Measurements from ENCODE around the gene ZFPL1.

ZFPL1 gene

DNA sequence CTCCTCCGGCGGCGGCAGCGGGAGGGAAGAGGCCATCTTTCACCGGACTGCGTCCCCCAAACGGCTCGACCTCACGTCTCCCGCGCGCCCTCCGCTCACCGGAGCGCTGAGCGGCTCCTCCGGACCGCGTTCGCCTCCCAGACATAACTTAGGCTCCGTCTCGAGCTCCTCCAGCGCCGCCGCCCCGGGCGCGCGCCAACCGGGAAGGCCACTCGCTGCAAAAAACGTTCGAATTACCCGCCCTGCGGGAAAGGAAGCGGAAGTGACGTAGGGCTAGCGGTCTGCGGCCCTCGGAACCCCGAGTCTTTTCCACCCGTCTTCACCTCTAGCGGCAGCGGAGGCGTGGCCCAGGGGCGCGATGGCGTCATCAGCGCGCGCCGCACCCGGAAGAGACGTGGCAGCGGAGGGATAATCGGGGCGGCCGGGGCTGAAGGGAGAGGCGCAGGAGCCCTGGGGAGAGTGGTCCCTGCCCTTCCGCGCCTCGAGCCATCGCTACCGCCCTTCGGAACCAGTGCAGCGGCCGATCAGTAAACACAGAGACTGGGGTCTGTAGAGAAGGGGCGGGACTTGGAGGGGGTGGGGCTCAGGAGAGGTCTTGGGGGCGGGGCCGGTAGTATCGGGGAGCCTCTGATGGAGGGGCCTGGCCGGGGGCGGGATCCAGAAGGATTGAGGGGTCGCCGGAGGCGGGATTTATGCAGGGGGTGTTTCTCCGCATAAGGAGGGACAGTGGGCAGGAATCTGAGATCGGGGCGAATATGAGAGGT, at the start of gene ZFPL1, which contains the start of gene CDCA5:
Gene ZFPL1 (plus strand): TSS at position 389 of the 764 bp plus-strand sequence. CDS start 477 bp downstream, outside the sequence.
Gene CDCA5 (minus strand): TSS at position 207 of the 764 bp plus-strand sequence. CDS start 62 bp downstream, at position 145.
- DNase-seq (ENCODE audit: low read depth in 2 of 2): peak; percentile 94 to 96

DNA sequence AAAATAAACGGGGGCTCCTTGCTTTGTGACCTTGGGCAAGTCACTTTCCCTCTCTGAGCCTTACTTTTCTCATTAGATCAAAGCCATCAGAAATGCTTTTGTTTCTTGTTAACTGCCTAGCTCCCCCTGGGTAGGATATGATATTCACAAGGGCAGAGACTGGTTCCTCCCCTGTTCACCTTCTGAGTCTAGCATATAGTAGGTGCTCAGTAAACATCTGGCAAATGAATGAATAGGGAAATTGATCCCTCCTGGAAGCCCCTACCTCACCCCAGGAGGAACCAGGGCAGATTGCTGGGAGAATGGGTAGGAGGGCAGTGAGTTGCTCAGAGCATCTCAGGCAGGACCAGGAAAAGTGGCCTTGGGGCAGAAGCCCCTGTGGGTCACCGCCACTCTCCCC, 49.6 kb upstream of the ZFPL1 start:
- DNase-seq (ENCODE audit: low read depth in 2 of 2): no peak

DNA sequence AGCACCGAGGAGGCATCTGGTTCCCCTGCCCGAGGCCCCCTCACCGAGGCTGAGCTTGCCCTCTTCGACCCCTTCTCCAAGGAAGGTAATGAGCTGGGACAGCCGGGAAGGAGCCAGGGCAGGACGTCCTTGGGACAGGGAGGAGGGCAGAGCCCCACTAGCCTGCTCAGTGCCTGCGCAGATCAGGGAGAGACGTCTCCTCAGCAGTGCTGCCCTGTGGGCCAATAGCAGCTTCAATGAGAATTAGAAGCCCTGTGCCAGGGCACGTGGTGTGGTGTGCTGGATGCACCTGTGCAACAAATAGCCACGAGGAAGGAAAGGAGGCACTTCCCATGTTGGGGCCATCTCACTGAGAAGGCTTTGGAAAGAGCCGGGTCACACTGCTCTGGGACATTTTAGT, 48.4 kb upstream of the ZFPL1 start:
- no peak for DNase-seq (ENCODE audit: low read depth in 2 of 2)

DNA sequence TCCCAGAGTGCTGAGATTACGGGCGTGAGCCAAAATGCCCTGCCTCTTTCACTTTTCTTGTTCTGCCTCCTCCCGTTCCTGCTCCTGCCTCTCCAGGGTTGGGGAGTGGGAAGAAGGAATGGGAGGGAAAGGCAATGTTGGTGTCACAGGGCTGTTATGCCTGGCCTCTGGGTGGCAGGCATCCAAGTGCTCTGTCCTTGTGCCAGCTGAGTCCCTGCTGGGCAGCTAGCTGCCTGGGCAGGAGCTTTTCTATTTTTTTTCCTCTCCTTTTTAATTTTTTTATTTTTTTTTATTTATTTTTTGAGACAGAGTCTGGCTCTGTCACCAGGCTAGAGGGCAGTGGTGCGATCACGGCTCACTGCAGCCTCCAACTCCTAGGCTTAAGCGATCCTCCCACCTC, 47.1 kb upstream of the ZFPL1 start:
- DNase-seq (ENCODE audit: low read depth in 2 of 2): no peak

DNA sequence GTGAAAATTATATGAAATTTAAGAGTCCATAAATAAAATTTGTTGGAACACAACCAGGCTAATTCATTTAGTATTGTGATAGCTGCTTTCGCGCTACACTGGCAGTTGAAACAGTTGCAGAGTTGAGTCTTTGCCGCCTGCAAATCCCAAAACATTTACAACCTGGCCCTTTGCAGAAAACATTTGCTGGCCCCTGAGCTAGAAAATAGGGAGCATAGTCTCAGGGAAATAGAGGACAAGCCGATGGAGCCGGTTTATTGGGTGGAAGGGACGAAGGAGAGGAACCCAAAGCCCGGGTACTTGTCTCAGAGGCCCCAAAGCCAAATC, 43.5 kb upstream of the ZFPL1 start:
- no peak for DNase-seq (ENCODE audit: low read depth in 2 of 2)

DNA sequence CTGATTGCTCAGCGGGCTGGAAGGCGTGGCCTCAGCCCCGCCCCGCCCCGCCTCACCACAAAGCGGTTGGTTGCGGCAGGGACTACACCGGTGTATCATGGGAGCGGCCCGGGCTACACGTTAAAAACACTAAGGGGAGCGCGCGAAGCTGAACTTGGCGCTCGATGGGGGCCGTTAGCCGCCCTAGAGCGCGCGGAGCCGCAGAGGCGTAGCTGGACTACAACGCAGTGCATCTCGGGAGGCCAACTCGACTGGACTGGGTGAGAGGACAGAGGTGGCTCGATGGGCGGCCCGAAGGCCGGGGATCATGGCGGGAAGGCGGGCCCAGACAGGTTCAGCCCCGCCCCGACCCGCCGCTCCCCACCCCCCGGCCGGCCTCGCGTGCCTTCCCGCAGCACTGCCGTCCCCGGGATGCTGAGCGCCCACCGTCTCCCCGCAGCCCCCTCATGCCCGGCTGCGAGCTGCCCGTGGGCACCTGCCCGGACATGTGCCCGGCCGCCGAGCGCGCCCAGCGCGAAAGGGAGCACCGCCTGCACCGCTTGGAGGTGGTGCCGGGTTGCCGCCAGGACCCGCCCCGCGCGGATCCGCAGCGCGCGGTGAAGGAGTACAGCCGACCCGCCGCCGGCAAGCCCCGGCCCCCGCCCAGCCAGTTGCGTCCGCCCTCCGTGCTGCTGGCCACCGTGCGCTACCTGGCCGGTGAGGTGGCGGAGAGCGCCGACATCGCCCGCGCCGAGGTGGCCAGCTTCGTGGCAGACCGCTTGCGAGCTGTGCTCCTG, 43.0 kb upstream of the ZFPL1 start, which contains the start of gene SAC3D1:
Gene SAC3D1 (plus strand): TSS at position 364 of the 776 bp plus-strand sequence. CDS start 83 bp downstream, at position 447.
- DNase-seq (ENCODE audit: low read depth in 2 of 2): peak; percentile 89

DNA sequence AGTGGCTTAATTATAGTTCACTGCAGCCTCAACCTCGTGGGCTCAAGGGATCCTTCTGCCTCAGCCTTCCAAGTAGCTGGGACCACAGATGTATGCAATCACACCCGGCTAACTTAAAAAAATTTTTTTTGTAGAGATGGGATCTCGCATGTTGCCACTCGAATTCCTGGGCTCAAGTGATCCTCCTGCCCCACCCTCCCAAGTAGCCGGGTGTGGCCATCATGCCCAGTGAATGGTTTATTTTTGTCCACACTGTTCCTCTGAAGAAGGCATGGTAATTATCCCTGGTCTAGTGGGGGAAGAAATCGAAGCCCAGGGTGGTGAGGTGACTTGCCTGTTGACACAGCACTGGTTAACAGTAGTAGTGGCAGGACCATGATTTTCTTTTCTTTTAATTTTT, 41.1 kb upstream of the ZFPL1 start:
- DNase-seq (ENCODE audit: low read depth in 2 of 2): no peak

DNA sequence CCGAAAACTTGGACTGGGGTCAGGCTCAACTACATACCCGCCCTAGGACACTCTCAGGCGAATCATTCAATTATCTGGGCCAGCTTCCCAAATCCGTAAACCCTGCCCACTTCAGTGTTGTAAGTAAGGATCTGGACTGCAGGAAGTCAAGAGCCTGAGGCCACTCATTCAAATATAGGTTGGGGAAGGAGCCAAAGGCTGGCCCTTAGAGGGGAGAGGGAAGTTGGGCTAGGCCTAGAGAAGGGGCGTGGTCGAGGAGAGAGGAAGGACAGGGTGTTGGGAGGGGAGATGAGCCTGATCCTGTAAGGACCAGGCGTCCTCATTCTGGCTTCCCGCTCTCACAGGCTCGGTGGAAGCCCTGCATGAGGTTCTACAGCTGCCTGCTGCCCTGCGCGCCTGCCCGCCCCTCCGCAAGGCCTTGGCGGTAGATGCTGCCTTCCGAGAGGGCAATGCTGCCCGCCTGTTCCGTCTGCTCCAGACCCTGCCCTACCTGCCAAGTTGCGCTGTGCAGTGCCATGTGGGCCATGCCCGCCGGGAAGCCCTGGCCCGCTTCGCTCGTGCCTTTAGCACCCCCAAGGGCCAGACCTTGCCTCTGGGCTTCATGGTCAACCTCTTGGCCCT, 40.0 kb upstream of the ZFPL1 start:
- no peak for DNase-seq (ENCODE audit: low read depth in 2 of 2)

DNA sequence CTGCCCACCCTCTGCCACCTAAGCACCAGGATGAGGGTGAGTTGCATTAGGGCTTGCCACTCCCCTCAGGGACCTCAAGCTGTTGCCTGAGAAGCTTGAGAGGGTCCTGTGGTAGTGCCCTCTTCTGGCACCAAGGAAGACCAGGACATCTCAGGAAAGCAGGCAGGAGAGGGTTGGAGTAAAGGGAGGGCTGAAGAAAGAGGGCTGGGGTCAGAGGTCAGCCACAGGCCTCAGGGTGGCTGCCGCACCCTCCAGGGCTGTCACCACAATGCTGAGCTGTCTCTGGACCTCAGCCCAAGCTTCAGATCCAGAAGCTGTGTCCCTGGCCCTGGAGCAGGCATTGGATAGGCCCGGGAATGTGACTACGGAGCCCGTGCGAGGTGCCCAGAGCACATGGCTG, 39.0 kb upstream of the ZFPL1 start:
- no peak for DNase-seq (ENCODE audit: low read depth in 2 of 2)

DNA sequence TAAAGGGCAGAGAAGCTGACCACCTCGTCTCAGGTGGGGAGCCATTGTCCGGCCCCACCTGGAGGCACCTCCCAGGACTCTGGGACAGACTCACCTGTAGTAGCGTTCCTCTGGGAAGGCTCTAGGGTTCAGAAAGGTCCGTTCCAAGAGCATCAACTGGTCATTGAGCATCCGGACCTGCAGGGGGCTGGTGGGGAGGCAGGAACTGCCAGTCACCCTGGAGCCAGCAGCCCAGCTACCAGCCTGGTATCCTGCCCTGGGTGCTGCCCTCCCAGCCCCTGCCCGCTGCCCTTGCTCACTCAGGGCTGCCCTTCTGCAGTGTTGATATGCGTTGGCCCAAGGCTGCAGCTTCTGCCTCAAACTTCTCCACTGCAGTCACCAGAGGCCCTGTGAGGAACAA, 38.3 kb upstream of the ZFPL1 start:
- DNase-seq (ENCODE audit: low read depth in 2 of 2): no peak

DNA sequence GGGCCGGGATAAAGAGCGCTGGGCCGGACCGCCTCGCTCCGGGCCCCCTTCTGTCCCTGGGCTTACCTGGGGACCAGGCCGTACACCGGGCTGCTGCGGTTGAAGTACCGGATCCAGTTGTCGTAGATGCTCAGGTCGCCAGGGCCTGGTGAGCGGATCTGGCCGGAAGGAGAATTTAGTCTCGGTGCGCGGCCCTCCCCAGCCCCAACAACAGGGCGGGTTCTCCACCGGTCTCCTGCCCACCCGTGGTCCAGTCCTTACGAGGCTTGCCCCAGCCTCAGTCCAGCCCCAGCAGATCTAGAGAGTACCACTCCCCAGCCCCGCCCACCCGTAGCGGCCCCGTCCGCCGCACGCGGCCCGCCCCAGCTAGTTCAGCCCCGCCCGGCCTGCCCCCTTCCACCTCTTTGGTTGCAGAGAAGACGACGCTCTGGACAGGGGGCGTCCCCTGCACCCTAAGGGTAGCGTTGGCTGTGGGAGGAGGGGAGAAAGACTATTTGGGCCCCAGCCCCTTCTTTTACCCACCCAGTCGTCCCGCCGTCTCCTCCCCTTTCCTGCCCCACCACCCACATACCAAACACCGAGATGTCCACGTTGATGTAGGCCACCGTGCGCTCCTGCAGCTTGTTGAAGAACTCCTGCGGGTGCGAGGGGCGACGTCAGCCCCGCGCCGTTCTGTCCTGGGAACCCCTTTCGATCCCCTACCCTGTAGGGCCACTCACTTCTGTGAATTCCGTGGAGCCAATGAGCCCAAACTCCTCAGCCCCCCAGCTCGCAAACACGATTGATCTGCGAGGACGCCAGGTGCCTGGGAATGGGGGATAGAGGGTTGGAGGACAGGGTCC, 36.2 kb upstream of the ZFPL1 start:
- DNase-seq (ENCODE audit: low read depth in 2 of 2): peak in 1 of 2 donors; percentile 1

DNA sequence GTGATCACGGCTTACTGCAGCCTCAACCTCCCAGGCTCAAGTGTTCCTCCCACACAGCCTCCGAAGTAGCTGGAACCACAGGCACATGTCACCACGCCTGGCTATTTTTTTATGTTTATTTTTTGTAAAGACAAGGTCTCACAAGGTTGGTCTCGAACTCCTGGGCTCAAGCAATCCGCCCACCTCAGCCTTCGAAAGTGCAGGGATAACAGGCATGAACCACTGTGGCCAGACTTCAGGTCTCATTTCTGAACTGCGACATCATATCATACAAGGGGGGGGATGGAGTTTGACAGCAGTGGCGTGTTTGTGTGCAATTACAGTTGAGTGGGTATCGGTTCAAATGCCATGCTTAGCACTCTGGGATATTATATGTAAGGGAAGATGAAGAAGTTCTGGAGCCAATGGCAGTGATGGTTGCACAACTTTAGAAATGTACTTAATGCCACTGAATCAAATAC, 32.6 kb upstream of the ZFPL1 start:
- no peak for DNase-seq (ENCODE audit: low read depth in 2 of 2)

DNA sequence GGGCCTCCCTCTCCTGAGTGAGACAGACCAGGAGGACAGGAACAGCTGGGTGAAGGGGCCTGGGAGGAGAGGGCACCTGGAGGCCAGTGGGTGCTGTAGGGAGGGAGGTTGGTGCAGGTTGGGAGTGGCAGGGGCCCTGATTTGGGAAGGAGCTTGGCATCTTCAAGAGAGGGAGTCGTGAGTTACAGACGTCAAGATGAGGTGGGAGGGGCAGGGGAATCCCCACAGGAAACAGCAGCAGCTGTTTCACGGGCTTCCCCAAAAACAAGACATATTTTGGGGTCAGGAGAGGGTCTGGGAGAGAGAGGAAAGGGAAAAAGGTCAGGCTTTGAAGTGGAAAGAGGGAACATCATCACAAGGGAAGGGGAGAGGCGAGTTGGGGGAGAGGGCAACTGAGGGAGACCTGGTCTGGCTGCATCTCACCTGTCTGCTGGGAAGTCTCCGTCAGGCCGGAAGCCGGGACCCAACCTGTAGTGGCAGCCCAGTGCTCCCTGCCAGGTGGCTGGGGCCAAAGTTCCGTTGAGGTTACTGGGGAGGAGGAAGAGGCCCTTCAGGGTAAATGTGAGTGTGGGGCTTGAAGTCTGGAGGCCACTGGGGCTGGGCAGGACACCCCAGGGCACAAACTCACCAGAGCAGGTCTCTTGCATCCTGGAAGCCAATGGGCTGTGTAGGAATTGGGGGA, 30.1 kb upstream of the ZFPL1 start:
- DNase-seq (ENCODE audit: low read depth in 2 of 2): no peak

DNA sequence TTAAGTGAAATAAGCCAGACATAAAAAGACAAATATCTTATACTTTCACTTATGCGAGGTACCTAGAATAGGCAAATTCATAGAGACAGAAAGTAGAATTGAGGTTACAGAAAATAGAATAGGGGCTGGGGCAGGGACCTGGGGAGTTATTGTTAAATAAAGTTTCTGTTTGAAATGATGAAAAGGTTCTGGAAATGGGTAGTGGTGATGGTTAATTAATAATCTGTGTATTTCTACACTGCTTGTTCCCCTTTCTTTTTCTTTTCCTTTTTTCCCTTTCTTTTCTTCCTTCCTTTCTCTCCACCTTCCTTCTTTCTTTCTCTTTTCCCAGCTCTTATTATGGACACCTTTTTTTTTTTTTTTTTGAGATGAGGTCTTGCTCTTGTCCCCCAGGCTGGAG, 28.5 kb upstream of the ZFPL1 start:
- no peak for DNase-seq (ENCODE audit: low read depth in 2 of 2)

DNA sequence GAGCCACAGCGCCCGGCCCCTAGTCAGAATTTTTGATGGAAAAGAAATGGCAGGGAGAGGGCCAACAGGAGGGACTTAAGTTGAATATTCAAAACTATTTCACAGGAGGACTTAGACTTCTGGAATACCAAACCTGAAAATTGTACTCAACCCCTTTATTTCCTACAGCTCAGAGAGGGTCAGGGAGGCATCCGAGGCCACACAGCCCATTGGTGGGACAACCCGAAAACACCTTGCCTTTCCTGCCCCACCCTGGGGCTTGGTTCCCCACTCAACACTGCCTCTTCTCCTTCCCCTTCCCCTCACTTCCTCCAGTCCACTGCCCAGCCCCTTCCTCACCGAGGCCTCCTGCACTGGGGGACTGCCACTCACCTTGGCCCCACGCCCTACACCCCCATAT, 27.0 kb upstream of the ZFPL1 start:
- DNase-seq (ENCODE audit: low read depth in 2 of 2): no peak

DNA sequence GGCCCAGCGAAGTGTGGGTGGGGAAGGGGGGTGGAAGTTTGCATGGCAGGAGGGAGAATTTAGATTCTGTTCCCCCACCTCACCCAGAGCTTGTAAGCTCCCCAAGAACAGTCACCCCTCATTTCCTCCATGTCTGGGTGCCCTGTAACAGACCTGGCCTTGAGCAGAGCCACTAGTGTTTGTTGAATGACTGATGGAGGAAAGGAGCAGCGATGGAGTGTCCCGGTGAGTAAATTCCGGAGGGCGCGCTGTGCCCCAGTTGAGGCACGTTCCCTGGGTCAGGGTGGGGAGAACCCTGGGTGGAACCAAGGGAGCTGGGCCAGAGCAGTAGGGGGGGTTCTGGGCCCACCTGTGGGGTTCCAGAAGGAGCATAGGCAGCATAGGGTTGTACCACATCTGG, 26.5 kb upstream of the ZFPL1 start:
- no peak for DNase-seq (ENCODE audit: low read depth in 2 of 2)

DNA sequence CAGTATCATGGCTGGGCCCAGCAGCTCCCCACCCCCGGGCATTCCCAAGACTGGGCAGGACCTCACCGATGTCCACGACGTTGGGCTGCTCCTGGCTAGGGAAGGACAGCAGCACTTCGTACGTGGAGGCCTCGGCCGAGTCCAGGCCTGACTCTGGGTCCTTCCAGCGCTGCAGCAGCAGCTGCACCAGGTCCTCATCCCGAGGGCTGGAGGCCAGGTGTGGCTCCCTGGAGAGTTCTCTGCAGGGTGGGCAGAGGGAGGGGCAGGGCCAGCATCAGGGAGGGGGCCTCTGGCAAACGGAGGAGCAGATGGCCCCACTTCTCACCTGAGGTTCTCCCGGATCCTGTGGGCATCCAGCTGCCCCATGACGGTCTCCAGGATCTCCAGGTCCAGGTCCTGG, 26.0 kb upstream of the ZFPL1 start:
- no peak for DNase-seq (ENCODE audit: low read depth in 2 of 2)

DNA sequence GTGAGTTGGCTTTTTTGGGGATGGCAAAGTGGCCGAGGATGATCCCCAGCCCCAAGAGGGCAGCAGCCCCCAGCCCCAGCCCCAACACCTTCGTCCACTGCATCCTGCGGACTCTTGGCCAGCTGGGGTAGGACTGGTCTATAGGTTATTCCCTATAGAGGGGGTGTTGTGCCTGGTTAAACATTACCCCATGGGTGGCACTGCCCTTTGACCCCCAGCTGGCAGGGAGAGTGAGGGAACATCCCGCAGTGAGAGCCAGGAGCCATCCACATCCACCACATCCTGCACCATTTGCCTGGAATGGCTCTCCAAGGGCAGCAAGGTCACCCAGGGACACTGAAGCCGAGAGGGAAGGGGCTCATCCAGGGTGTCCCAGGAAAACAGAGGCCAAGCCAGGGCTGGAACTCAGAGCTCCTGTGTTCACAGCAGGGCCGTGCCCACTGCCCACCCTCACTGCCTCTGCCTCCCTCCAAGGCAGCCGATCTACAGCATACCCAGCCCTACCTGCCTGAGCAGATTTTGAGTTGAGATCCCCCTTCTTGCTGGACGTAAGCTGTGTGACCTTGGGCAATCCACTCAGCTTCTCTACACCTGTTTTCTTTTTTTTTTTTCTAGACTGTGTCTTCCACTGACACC, 25.5 kb upstream of the ZFPL1 start, which contains the start of gene NAALADL1:
Gene NAALADL1 (minus strand): TSS at position 135 of the 636 bp plus-strand sequence. CDS start 32 bp downstream, at position 103.
- no peak for DNase-seq (ENCODE audit: low read depth in 2 of 2)

DNA sequence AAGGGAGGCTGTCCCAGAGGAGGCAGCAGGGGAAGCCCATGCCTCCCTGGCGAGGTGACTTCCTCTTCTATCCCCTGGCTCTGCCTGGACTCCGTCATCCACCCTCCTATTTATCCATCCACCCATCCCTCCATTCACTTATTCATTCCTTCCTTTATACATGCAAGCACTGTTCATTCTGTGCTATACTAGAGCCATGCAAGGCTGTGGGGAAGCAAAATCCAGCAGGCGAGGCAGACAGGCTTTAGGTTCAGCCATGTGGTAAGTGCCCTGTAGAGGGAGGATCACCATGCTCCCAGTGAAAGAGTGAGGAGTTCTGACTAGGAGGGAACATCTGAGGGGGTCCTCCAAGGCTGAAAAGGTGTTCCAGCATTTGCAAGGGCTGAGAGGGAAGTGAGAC, 24.5 kb upstream of the ZFPL1 start:
- DNase-seq (ENCODE audit: low read depth in 2 of 2): no peak
